Heart left ventricle (tissue), 16 donors: ENCODE data around the gene DNHD1. TPM values are rescaled to one million over a fixed set of nuclear protein-coding genes. Genes with fewer than 3 reads are reported as not detected.

Source experiments
- ATAC-seq, 4 donors: fragments of 200-7000 bp; cut with Tn5 transposase; one replicate each; pipeline ENCODE4 v1.9.1; 2020 to 2022; ENCODE audit warnings: moderate library complexity in 4 of 4, mild to moderate bottlenecking in 3 of 4, moderate number of reproducible peaks in 1 of 4
- DNase-seq, 5 donors: peaks; one replicate each; pipeline ENCODE4 v3.0.0-alpha.2; 2020
- H3K27ac ChIP-seq, 12 donors: fragments of 200-600 bp; sonication (generic) in 4 of 12; one replicate each; pipeline versions ENCODE4 v1.5.0 to v1.8.0; 2016 to 2022; ENCODE audit warnings: mild to moderate bottlenecking in 2 of 12
- H3K27me3 ChIP-seq, 9 donors: fragments of 200-600 bp; sonication (generic) in 2 of 9; one replicate each; pipeline versions ENCODE4 v1.5.1 to v1.8.0; 2016 to 2022; ENCODE audit warnings: mild to moderate bottlenecking in 3 of 9
- H3K36me3 ChIP-seq, 9 donors: fragments of 200-600 bp; sonication (generic) in 2 of 9; one replicate each; pipeline versions ENCODE4 v1.5.0 to v1.8.0; 2018 to 2022; ENCODE audit warnings: mild to moderate bottlenecking in 2 of 9
- H3K4me1 ChIP-seq, 12 donors: fragments of 200-600 bp; sonication (generic) in 4 of 12; one replicate each; pipeline versions ENCODE4 v1.5.0 to v1.8.0; 2016 to 2022; ENCODE audit warnings: mild to moderate bottlenecking in 3 of 12
- H3K4me3 ChIP-seq, 12 donors: fragments of 200-600 bp; sonication (generic) in 4 of 12; one replicate each; pipeline versions ENCODE4 v1.5.0 to v1.8.0; 2017 to 2022; ENCODE audit warnings: mild to moderate bottlenecking in 9 of 12, moderate library complexity in 4 of 12
- H3K9me3 ChIP-seq, 12 donors: fragments of 200-600 bp; sonication (generic) in 4 of 12; one replicate each; pipeline versions ENCODE4 v1.5.0 to v1.8.0; 2016 to 2022; ENCODE audit warnings: mild to moderate bottlenecking in 1 of 12
- CTCF ChIP-seq, 12 donors: fragments of 200-600 bp; sonication (generic) in 4 of 12; IDR thresholded peaks; one replicate each; pipeline versions ENCODE4 v1.5.0 to v1.8.0; 2018 to 2022; ENCODE audit warnings: antibody characterized with exemption in 12 of 12, mild to moderate bottlenecking in 5 of 12
- POLR2A ChIP-seq, 2 donors: fragments of 450-650 bp; IDR thresholded peaks; one replicate each; pipeline ENCODE4 v1.6.1; 2017; ENCODE audit warnings: antibody characterized with exemption in 2 of 2, mild to moderate bottlenecking in 2 of 2, moderate library complexity in 2 of 2
- WGBS, 4 donors: extraction: QIAGEN DNeasy Blood & Tissue Kit in 2 of 4; methylation state at CpG; one replicate each; pipeline versions ENCODE4 v1.1.5 to v1.1.7; 2013 to 2018; 5-methylcytosine and 5-hydroxymethylcytosine counted together
- intact Hi-C, 10 donors: fragments of 100-400 bp; cut with DNase I; formaldehyde crosslinking; loops; one replicate each; pipeline versions ENCODE4 v1.11.1 to v1.14.2; 2022
- polyA plus RNA-seq, 2 donors: library from polyadenylated mRNA; stranded (reverse); fragments of 200-250 nt; gene quantifications; one replicate each; pipeline ENCODE4 v1.2.3, GENCODE V29; 2013
- total RNA-seq, 9 donors: library from RNA; depleted of rRNA in 2 of 9; stranded (reverse); fragments of >200 nt in 2 of 9; fragmentation: NEBNext Ultra II Directional in 3 of 9; extraction: Animal tissue kit (Norgen Biotek cat#: 25700) in 3 of 9; gene quantifications; one replicate each; pipeline versions ENCODE4 v1.1.0 to v1.2.4, GENCODE V29; 2016 to 2023
- donor health status: ischemic (EF 13 %, LVEDD 7.1; RV severe dilation, severe dysfunction).
- donor health status: healthy with polysubstance abuse.
- donor health status: DM: no; HTN: yes; CAD: no.
- donor health status: DM: no; HTN: no; CAD: no.
- donor health status: ischemic (EF 25% LVEDD 6.9; RV normal size, moderate dysfunction).
- donor health status: ischemic (EF 25% LVEDD 5.7; RV mildly dilated, moderate dysfunction).
- donor health status: healthy.
- donor health status: DM: yes; HTN: yes; CAD: no.
- donor health status: ischemic (EF 35%, LVEDD 5.7; RV mildly dilated, moderate dysfunction).
- donor health status: nonischemic (EF 11% LVEDD 7.7; RV severe dilation, severe dysfunction).
- donor health status: DM: yes; HTN: yes; CAD: no.
- donor health status: PGD.
- donor health status: ischemic (EF 29% LVEDD 5.4; RV normal size, mild dysfunction).
- donor health status: nonischemic (EF 23%, LVEDD 6.1; RV moderate dilation, normal function).

The DNHD1 gene
- total and polyA plus RNA-seq, 11 donors, result 2.2 to 9.4 (median 5.4) TPM

DNA sequence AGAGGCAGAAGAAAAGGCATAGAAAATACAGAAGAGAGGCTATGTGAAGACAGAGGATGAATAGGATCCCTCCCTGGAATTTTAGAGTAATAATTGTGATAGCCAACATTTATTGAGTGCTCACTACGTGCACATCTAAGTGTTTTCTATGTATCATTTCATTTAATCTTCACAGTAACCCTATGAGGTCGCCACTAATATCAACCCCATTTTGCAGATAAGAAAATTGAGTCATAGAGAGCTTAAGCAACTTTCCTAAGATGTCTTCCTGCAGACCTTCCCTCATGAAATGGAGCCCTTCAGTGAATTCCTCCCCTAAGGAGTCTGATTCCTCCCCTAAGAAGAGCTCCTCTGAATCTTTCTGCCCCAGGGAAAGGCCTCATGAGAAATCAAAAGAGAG, 68.2 kb downstream of the DNHD1 start:
- TF ChIP-seq POLR2A (IDR thresholded peaks at IDR 0.05) (no peak), CTCF (IDR thresholded peaks at IDR 0.05) (no peak)
- Histone ChIP-seq H3K36me3 (peaks cover 0 to 6% (median 0%) of the 10 kb centered on the region in 9 donors), H3K27ac (no peak overlapping the region), H3K27me3 (no peaks in the 10 kb centered on the region), H3K4me1 (peaks cover 0 to 24% (median 9%) of the 10 kb centered on the region in 12 donors), H3K9me3 (no peaks in the 10 kb centered on the region), H3K4me3 (no peak overlapping the region)
- no peak for DNase-seq
- intact Hi-C loops, result no loop called here
- no peak for ATAC-seq
- 94 to 96% (median 95%) methylated on average over 2 of the region's 2 CpGs for WGBS, 4 donors

GRCh38 chr11:6565988-6566703, 69.1 kb downstream of the DNHD1 start:
- WGBS, 4 donors, result 94 to 96% (median 95%) methylated on average over 5 of the region's 5 CpGs
- Histone ChIP-seq H3K27me3 (no peaks in the 10 kb centered on the region), H3K4me3 (no peak overlapping the region), H3K9me3 (no peaks in the 10 kb centered on the region), H3K36me3 (peaks cover 0 to 12% (median 0%) of the 10 kb centered on the region in 9 donors), H3K4me1 (peaks cover 0 to 24% (median 9%) of the 10 kb centered on the region in 12 donors), H3K27ac (no peak overlapping the region)
- ATAC-seq (no peak), DNase-seq (no peak)
- TF ChIP-seq POLR2A (IDR thresholded peaks at IDR 0.05), result no peak
- TF ChIP-seq CTCF (IDR thresholded peaks at IDR 0.05), result no peak
- intact Hi-C loops, result no loop called here

- H3K27me3 ChIP-seq, result no peaks in the 10 kb centered on the region
- TF ChIP-seq CTCF (IDR thresholded peaks at IDR 0.05) (no peak), POLR2A (IDR thresholded peaks at IDR 0.05) (no peak)
- intact Hi-C loops, result no loop called here
- H3K4me3 ChIP-seq, result no peak overlapping the region
- no peaks in the 10 kb centered on the region for H3K9me3 ChIP-seq
- peak; percentile 17 to 63 (median 25) for ATAC-seq
- WGBS, 4 donors, result 66 to 86% (median 75%) methylated on average over 9 to 13 of the region's 13 CpGs
- peak in 1 of 5 donors; percentile 53 for DNase-seq
- H3K27ac ChIP-seq, result peak overlapping the region in 1 of 12 donors; percentile 33
- H3K4me1 ChIP-seq, result peaks cover 0 to 24% (median 9%) of the 10 kb centered on the region in 12 donors
- H3K36me3 ChIP-seq, result peaks cover 0 to 12% (median 0%) of the 10 kb centered on the region in 9 donors
These were observed 69.8 kb downstream of the DNHD1 start for GRCh38 chr11:6566704-6567370.

DNA sequence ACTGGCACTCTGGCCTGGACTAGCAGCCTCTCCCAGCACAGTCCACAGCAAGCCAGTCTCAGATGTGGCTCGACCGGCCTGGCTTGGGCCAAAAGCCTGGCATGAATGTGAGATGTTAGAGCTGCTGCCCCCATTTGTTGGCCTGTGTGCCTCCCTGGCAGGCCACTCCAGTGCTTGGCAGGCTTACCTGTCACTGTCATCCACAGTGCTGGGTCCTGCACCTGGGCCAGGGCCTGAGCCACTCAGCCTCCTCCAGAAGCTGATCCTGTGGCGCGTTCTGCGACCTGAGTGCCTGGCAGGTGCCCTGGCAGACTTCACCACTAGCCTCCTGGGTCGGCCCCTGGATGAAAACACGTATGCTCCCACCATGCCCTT, 70.3 kb downstream of the DNHD1 start:
- 63 to 79% (median 66%) methylated on average over 5 to 7 of the region's 7 CpGs for WGBS, 4 donors
- Histone ChIP-seq H3K36me3 (peaks cover 0 to 12% (median 0%) of the 10 kb centered on the region in 9 donors), H3K27me3 (no peaks in the 10 kb centered on the region), H3K9me3 (no peaks in the 10 kb centered on the region), H3K4me3 (no peak overlapping the region), H3K27ac (peak overlapping the region in 1 of 12 donors; percentile 33), H3K4me1 (peaks cover 0 to 24% (median 9%) of the 10 kb centered on the region in 12 donors)
- no peak for TF ChIP-seq CTCF (IDR thresholded peaks at IDR 0.05)
- no peak for TF ChIP-seq POLR2A (IDR thresholded peaks at IDR 0.05)
- intact Hi-C loops, result no loop called here
- ATAC-seq (peak; percentile 5 to 39 (median 25)), DNase-seq (no peak)
